Neural crest cell (in vitro differentiated cells): ENCODE measurements around the gene LRRC2. TPM values are rescaled to one million over a fixed set of nuclear protein-coding genes. Genes with fewer than 3 reads are reported as not detected.

Source experiments
- DNase-seq: peaks from one replicate; pipeline ENCODE4 v3.0.0; 2021; ENCODE audit warnings: low read depth, mixed read lengths, low spot score
- H3K27ac Mint-ChIP-seq: one replicate; pipeline ENCODE4 v1.8.0; 2021; ENCODE audit warnings: mild to moderate bottlenecking, mixed read lengths; ENCODE audit not compliant: unreplicated experiment
- H3K27me3 Mint-ChIP-seq: 2 replicates; pipeline ENCODE4 v1.8.0; 2021; ENCODE audit warnings: low read depth, mild to moderate bottlenecking, mixed read lengths
- H3K36me3 Mint-ChIP-seq: 2 replicates; pipeline ENCODE4 v1.8.0; 2021; ENCODE audit warnings: low read depth, mild to moderate bottlenecking, mixed read lengths
- H3K4me1 Mint-ChIP-seq: 2 replicates; pipeline ENCODE4 v1.8.0; 2021; ENCODE audit warnings: mixed read lengths
- H3K4me3 Mint-ChIP-seq: one replicate; pipeline ENCODE4 v1.8.0; 2021; ENCODE audit warnings: mild to moderate bottlenecking, mixed read lengths
- H3K9me3 Mint-ChIP-seq: 2 replicates; pipeline ENCODE4 v1.8.0; 2021; ENCODE audit warnings: mixed read lengths
- CTCF ChIP-seq: fragments of 200-600 bp; sonication (generic); conservative IDR thresholded peaks from 2 replicates; pipeline ENCODE4 v1.5.0; 2021; ENCODE audit warnings: antibody characterized with exemption, mild to moderate bottlenecking
- total RNA-seq: library from RNA; stranded (reverse); gene quantifications from 2 replicates; pipeline ENCODE4 v1.2.1, GENCODE V29; 2021

The LRRC2 gene
- total RNA-seq, 1 donor from 2014 or later: 0.12 TPM

GRCh38 chr3:46484388-46484787, 81.7 kb downstream of the LRRC2 start:
- Mint-ChIP-seq H3K4me1 (peaks cover 30% of the 10 kb centered on the region), H3K9me3 (peaks cover 2% of the 10 kb centered on the region), H3K4me3 (no peak overlapping the region), H3K27me3 (peaks cover 5% of the 10 kb centered on the region), H3K36me3 (no peaks in the 10 kb centered on the region), H3K27ac (no peak overlapping the region)
- no peak for DNase-seq
- no peak for TF ChIP-seq CTCF

- Mint-ChIP-seq H3K27me3 (peaks cover 5% of the 10 kb centered on the region), H3K9me3 (peaks cover 2% of the 10 kb centered on the region), H3K4me3 (no peak overlapping the region), H3K36me3 (no peaks in the 10 kb centered on the region), H3K4me1 (peaks cover 34% of the 10 kb centered on the region), H3K27ac (no peak overlapping the region)
- TF ChIP-seq CTCF: no peak
- no peak for DNase-seq
Measured at GRCh38 chr3:46483825-46484224, 82.3 kb downstream of the LRRC2 start.

- no peak overlapping the region for H3K4me3 Mint-ChIP-seq
Measured at GRCh38 chr3:46482632-46483350, 83.3 kb downstream of the LRRC2 start.

GRCh38 chr3:46481636-46482035, 84.5 kb downstream of the LRRC2 start:
- peaks cover 2% of the 10 kb centered on the region for H3K9me3 Mint-ChIP-seq
- H3K4me1 Mint-ChIP-seq: peaks cover 38% of the 10 kb centered on the region
- H3K27me3 Mint-ChIP-seq: peaks cover 6% of the 10 kb centered on the region
- H3K4me3 Mint-ChIP-seq: no peak overlapping the region
- no peaks in the 10 kb centered on the region for H3K36me3 Mint-ChIP-seq
- no peak for DNase-seq
- H3K27ac Mint-ChIP-seq: no peak overlapping the region
- TF ChIP-seq CTCF: no peak

More at GRCh38 chr3:46482632-46483350, 83.3 kb downstream of the LRRC2 start:
- Mint-ChIP-seq H3K36me3 (no peaks in the 10 kb centered on the region), H3K27ac (no peak overlapping the region), H3K9me3 (peaks cover 2% of the 10 kb centered on the region), H3K27me3 (peaks cover 8% of the 10 kb centered on the region), H3K4me1 (peaks cover 37% of the 10 kb centered on the region)
- TF ChIP-seq CTCF: no peak
- DNase-seq: no peak

- no peaks in the 10 kb centered on the region for H3K36me3 Mint-ChIP-seq
- no peak for TF ChIP-seq CTCF
- peaks cover 34% of the 10 kb centered on the region for H3K4me1 Mint-ChIP-seq
- peaks cover 3% of the 10 kb centered on the region for H3K9me3 Mint-ChIP-seq
- H3K27ac Mint-ChIP-seq: peak overlapping the region; percentile 59
- no peak for DNase-seq
- H3K4me3 Mint-ChIP-seq: no peak overlapping the region
- peaks cover 6% of the 10 kb centered on the region for H3K27me3 Mint-ChIP-seq
Measured at GRCh38 chr3:46480491-46481195, 85.5 kb downstream of the LRRC2 start.
